HG03135 (cell line): ENCODE results near the gene DMD.
"Not testable (repeated sequence)": the region's sequence is repeated elsewhere in the genome, so short reads cannot be mapped to it uniquely, and the experiment has no call there.

Experiments
- ATAC-seq: cut with Tn5 transposase; IDR thresholded peaks from one replicate; pipeline ENCODE4 v1.9.1; 2021; ENCODE audit warnings: mild to moderate bottlenecking, moderate library complexity; ENCODE audit not compliant: unreplicated experiment

Gene DMD

GRCh38 chrX:32289356-32289755, 922.0 kb downstream of the DMD start:
- ATAC-seq: no peak

- no peak for ATAC-seq
These were observed 929.5 kb downstream of the DMD start for GRCh38 chrX:32281853-32282252.

GRCh38 chrX:32280921-32281320, 930.4 kb downstream of the DMD start:
- ATAC-seq: no peak

GRCh38 chrX:32280489-32280888, 930.9 kb downstream of the DMD start:
- ATAC-seq: no peak

- no peak for ATAC-seq
These were observed 935.2 kb downstream of the DMD start for GRCh38 chrX:32276153-32276552.

- no peak for ATAC-seq
These were observed 941.5 kb downstream of the DMD start for GRCh38 chrX:32269866-32270265.

GRCh38 chrX:32268207-32268606, 943.1 kb downstream of the DMD start:
- ATAC-seq: no peak

GRCh38 chrX:32267796-32268195, 943.6 kb downstream of the DMD start:
- ATAC-seq: no peak

GRCh38 chrX:32246675-32247074, 964.7 kb downstream of the DMD start:
- ATAC-seq: not testable (repeated sequence)

- no peak for ATAC-seq
These were observed 1015.7 kb downstream of the DMD start for GRCh38 chrX:32195611-32196010.

- ATAC-seq: no peak
These were observed 1020.0 kb downstream of the DMD start for GRCh38 chrX:32191316-32191715.

- ATAC-seq: no peak
These were observed 1026.2 kb downstream of the DMD start for GRCh38 chrX:32185160-32185559.

GRCh38 chrX:32183066-32183465, 1028.3 kb downstream of the DMD start:
- no peak for ATAC-seq

- ATAC-seq: no peak
These were observed 1034.8 kb downstream of the DMD start for GRCh38 chrX:32176510-32176909.

- ATAC-seq: no peak
These were observed 1040.9 kb downstream of the DMD start for GRCh38 chrX:32170481-32170880.

- ATAC-seq: no peak
These were observed 1056.2 kb downstream of the DMD start for GRCh38 chrX:32155044-32155638.

- ATAC-seq: no peak
These were observed 1057.8 kb downstream of the DMD start for GRCh38 chrX:32153585-32153984.

- no peak for ATAC-seq
These were observed 1061.2 kb downstream of the DMD start for GRCh38 chrX:32150141-32150540.

- ATAC-seq: no peak
These were observed 1069.5 kb downstream of the DMD start for GRCh38 chrX:32141841-32142240.

GRCh38 chrX:32139476-32139875, 1071.9 kb downstream of the DMD start:
- no peak for ATAC-seq

GRCh38 chrX:32137525-32137924, 1073.8 kb downstream of the DMD start:
- ATAC-seq: no peak

GRCh38 chrX:32126997-32127396, 1084.4 kb downstream of the DMD start:
- ATAC-seq: no peak

- ATAC-seq: no peak
These were observed 1092.5 kb downstream of the DMD start for GRCh38 chrX:32118832-32119231.
